IMR-90 (cell line): ENCODE results near the gene MCM6. TPM values are rescaled to one million over a fixed set of nuclear protein-coding genes. Genes with fewer than 3 reads are reported as not detected.

Experiments
- ATAC-seq: fragments of 200-7000 bp; cut with Tn5 transposase; 2 replicates; pipeline ENCODE4 v1.9.1; 2020; ENCODE audit warnings: low read depth, mild to moderate bottlenecking, moderate library complexity
- BruUV-seq: library from RNA; stranded (reverse); fragments of 400-500 nt; replicated peaks from 2 replicates; lab custom pipeline; 2021; lab: Mats Ljungman, UMichigan
- CTCF ChIA-PET: fragments of 300-600 bp; formaldehyde crosslinking; extraction: SDS; loops from one replicate; lab custom pipeline; 2021; ENCODE audit warnings: antibody characterized with exemption; lab: Yijun Ruan, JAX
- POLR2A ChIA-PET: fragments of 300-600 bp; sonication (Branson Sonifier 250); formaldehyde crosslinking; loops from one replicate; lab custom pipeline; 2022; ENCODE audit warnings: antibody characterized with exemption; ENCODE audit not compliant: unreplicated experiment; lab: Charles Lee
- DNase-seq: peaks from one replicate; pipeline ENCODE4 v3.0.0; 2013
- H2AFZ ChIP-seq: replicated peaks from 2 replicates; pipeline ENCODE3; 2013; ENCODE audit warnings: low read length, mild to moderate bottlenecking; ENCODE audit not compliant: poor library complexity
- H2AK5ac ChIP-seq: 2 replicates; pipeline ENCODE4 v1.6.1; 2013; ENCODE audit warnings: low read depth, low read length, inconsistent platforms
- H2AK9ac ChIP-seq: replicated peaks from 2 replicates; pipeline ENCODE3; 2013; ENCODE audit warnings: mild to moderate bottlenecking, low read depth, low read length, moderate library complexity; ENCODE audit not compliant: poor library complexity
- H2BK120ac ChIP-seq: 2 replicates; pipeline ENCODE4 v1.6.1; 2013; ENCODE audit warnings: low read depth, low read length, inconsistent platforms
- H2BK15ac ChIP-seq: 3 replicates; pipeline ENCODE4 v1.6.1; 2013; ENCODE audit warnings: low read depth, low read length, inconsistent platforms
- H2BK20ac ChIP-seq: 2 replicates; pipeline ENCODE4 v1.6.1; 2013; ENCODE audit warnings: low read depth, mild to moderate bottlenecking, inconsistent platforms, low read length, moderate library complexity
- H2BK5ac ChIP-seq: 2 replicates; pipeline ENCODE4 v1.6.1; 2013; ENCODE audit warnings: mild to moderate bottlenecking, low read depth, low read length, inconsistent platforms; ENCODE audit not compliant: poor library complexity, severe bottlenecking
- H3K14ac ChIP-seq: replicated peaks from 2 replicates; pipeline ENCODE4 v1.6.1; 2013; ENCODE audit warnings: low read depth, low read length, inconsistent platforms
- H3K18ac ChIP-seq: 2 replicates; pipeline ENCODE4 v1.6.1; 2013; ENCODE audit warnings: low read depth, low read length, control low read depth
- H3K23ac ChIP-seq: 2 replicates; pipeline ENCODE4 v1.6.1; 2013; ENCODE audit warnings: low read depth, low read length, inconsistent platforms
- H3K27ac ChIP-seq: 2 replicates; pipeline ENCODE4 v1.5.1; 2013; ENCODE audit warnings: mild to moderate bottlenecking, control low read depth, low read length; ENCODE audit not compliant: insufficient read depth
- H3K27me3 ChIP-seq: 2 replicates; pipeline ENCODE4 v1.6.1; 2013; ENCODE audit warnings: low read length; ENCODE audit not compliant: control insufficient read depth, insufficient read depth
- H3K36me3 ChIP-seq: 2 replicates; pipeline ENCODE4 v1.6.1; 2013; ENCODE audit warnings: low read length, mixed read lengths; ENCODE audit not compliant: control insufficient read depth, insufficient read depth
- H3K4ac ChIP-seq: 2 replicates; pipeline ENCODE4 v1.6.1; 2013; ENCODE audit warnings: low read depth, low read length, inconsistent platforms
- H3K4me1 ChIP-seq: 2 replicates; pipeline ENCODE4 v1.6.1; 2013; ENCODE audit warnings: low read length, mixed read lengths; ENCODE audit not compliant: control insufficient read depth, insufficient read depth
- H3K4me2 ChIP-seq: 2 replicates; pipeline ENCODE4 v1.6.1; 2013; ENCODE audit warnings: low read depth, mild to moderate bottlenecking, control low read depth, low read length, moderate library complexity
- H3K4me3 ChIP-seq: 2 replicates; pipeline ENCODE4 v1.5.1; 2013; ENCODE audit warnings: low read depth, mild to moderate bottlenecking, control low read depth, low read length, moderate library complexity; ENCODE audit not compliant: insufficient read depth
- H3K56ac ChIP-seq: 2 replicates; pipeline ENCODE4 v1.6.1; 2013; ENCODE audit warnings: low read length, inconsistent platforms; ENCODE audit not compliant: insufficient read depth; ENCODE audit errors: extremely low read depth
- H3K79me1 ChIP-seq, 2 experiments: 2 replicates each; pipeline ENCODE4 v1.6.1; 2013; ENCODE audit warnings: low read length in 2 of 2, inconsistent platforms in 1 of 2, low read depth in 1 of 2
- H3K9ac ChIP-seq: 2 replicates; pipeline ENCODE4 v1.6.1; 2013; ENCODE audit warnings: low read depth, low read length, control low read depth
- H3K9me1 ChIP-seq: 2 replicates; pipeline ENCODE4 v1.6.1; 2013; ENCODE audit warnings: low read length, inconsistent platforms; ENCODE audit not compliant: insufficient read depth
- H3K9me3 ChIP-seq: 2 replicates; pipeline ENCODE4 v1.6.1; 2013; ENCODE audit warnings: low read length; ENCODE audit not compliant: control insufficient read depth, insufficient read depth
- H4K20me1 ChIP-seq: 2 replicates; pipeline ENCODE4 v1.6.1; 2013; ENCODE audit warnings: low read length, inconsistent platforms; ENCODE audit not compliant: insufficient read depth
- H4K5ac ChIP-seq: 2 replicates; pipeline ENCODE4 v1.6.1; 2013; ENCODE audit warnings: mild to moderate bottlenecking, low read depth, low read length, control low read depth
- H4K8ac ChIP-seq, 2 experiments: 2 replicates each; pipeline ENCODE4 v1.6.1; 2013; ENCODE audit warnings: low read depth in 2 of 2, low read length in 2 of 2, control low read depth in 1 of 2, inconsistent platforms in 1 of 2
- H4K91ac ChIP-seq: 2 replicates; pipeline ENCODE4 v1.6.1; 2013; ENCODE audit warnings: low read depth, low read length, inconsistent platforms; ENCODE audit not compliant: insufficient read depth
- BHLHE40 ChIP-seq: fragments of 150-350 bp; IDR thresholded peaks from 2 replicates; pipeline ENCODE4 v1.6.1; 2016; ENCODE audit warnings: mild to moderate bottlenecking, low read depth, low read length
- CEBPB ChIP-seq: IDR thresholded peaks from 2 replicates; pipeline ENCODE4 v1.6.1; 2012; ENCODE audit warnings: low read depth, low read length, improper control_type of control experiment
- CHD1 ChIP-seq: IDR thresholded peaks from 2 replicates; pipeline ENCODE4 v1.6.1; 2012; ENCODE audit warnings: low read depth, low read length, improper control_type of control experiment
- FOS ChIP-seq: fragments of 150-350 bp; IDR thresholded peaks from 2 replicates; pipeline ENCODE4 v1.6.1; 2016; ENCODE audit warnings: low read depth, low read length
- MAFK ChIP-seq: IDR thresholded peaks from 2 replicates; pipeline ENCODE4 v1.6.1; 2012; ENCODE audit warnings: low read depth, low read length, improper control_type of control experiment
- NFE2L2 ChIP-seq: fragments of 150-350 bp; IDR thresholded peaks from 2 replicates; pipeline ENCODE4 v1.6.1; 2016; ENCODE audit warnings: low read depth, mild to moderate bottlenecking, low read length
- RAD21 ChIP-seq: IDR thresholded peaks from 2 replicates; pipeline ENCODE4 v1.6.1; 2012; ENCODE audit warnings: low read length, improper control_type of control experiment
- RCOR1 ChIP-seq: IDR thresholded peaks from 2 replicates; pipeline ENCODE4 v1.6.1; 2012; ENCODE audit warnings: mild to moderate bottlenecking, low read length, improper control_type of control experiment; ENCODE audit not compliant: insufficient replicate concordance
- RFX5 ChIP-seq: IDR thresholded peaks from 2 replicates; pipeline ENCODE4 v1.8.0; 2012; ENCODE audit warnings: low read depth, mild to moderate bottlenecking, low read length, moderate library complexity
- dilution Hi-C: fragments of 300-500 bp; cut with HindIII; formaldehyde crosslinking; loops from one replicate; pipeline ENCODE4 v1.14.3; 2018; ENCODE audit warnings: low sequenced_read_pairs; ENCODE audit not compliant: unreplicated experiment
- in situ Hi-C: fragments of 300-500 bp; cut with MboI; formaldehyde crosslinking; loops from 3 replicates; pipeline ENCODE4 v1.14.3; 2019; ENCODE audit warnings: low sequenced_read_pairs, inconsistent platforms, mixed read lengths
- intact Hi-C: fragments of 100-400 bp; cut with micrococcal nuclease; formaldehyde crosslinking; loops from 2 replicates; pipeline ENCODE4 v1.10.0; 2022
- polyA plus RNA-seq, 3 experiments: library from polyadenylated mRNA; depleted of rRNA; stranded (reverse); fragments of >200 nt; gene quantifications; 2 replicates each; pipeline ENCODE4 v1.2.3, GENCODE V29; 2012; ENCODE audit warnings: low replicate concordance in 1 of 3
- total RNA-seq: library from RNA; depleted of rRNA; stranded (reverse); fragments of >200 nt; gene quantifications from 2 replicates; pipeline ENCODE4 v1.2.3, GENCODE V29; 2012
- TF ChIP-seq, protein P1 (sequence below): fragments of 150-350 bp; IDR thresholded peaks from 2 replicates; pipeline ENCODE4 v1.6.1; 2017; ENCODE audit warnings: mild to moderate bottlenecking, antibody characterized with exemption, low read length, low read depth

Gene MCM6
- total and polyA plus RNA-seq, 2 of the 4 experiments (the other 2 are of a cell fraction), result 21.4 to 29.6 TPM

DNA sequence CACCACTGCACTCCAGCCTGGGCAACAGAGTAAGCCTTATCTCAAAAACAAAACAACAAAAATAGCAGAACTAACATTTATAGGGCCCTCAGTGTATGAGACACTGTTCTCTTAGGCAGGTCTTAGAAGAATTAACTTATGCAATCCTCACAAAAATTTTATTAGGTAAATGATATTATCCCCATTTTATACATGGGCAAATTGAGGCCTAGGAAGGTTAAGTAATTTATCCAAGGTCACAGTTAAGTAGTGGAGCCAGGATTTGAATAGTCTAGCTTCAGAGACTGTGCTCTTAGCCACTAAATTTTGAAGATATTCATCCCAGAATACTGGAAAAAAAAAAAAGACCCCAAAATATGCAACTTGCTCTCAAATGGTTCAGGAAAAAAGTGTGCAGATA, 22.8 kb downstream of the MCM6 start:
- Histone ChIP-seq H3K18ac (no peak overlapping the region), H2BK5ac (no peak overlapping the region), H3K27me3 (no peaks in the 10 kb centered on the region), H3K14ac (no peak overlapping the region), H3K56ac (no peak overlapping the region), H3K4me1 (no peaks in the 10 kb centered on the region; the same call in 1 of the 2 replicates), H2AK9ac (no peak overlapping the region), H3K9ac (no peak overlapping the region), H2BK120ac (no peak overlapping the region), H3K27ac (no peak overlapping the region), H3K9me1 (no peaks in the 10 kb centered on the region; the same call in 1 of the 2 replicates), H2AK5ac (no peak overlapping the region), H2BK15ac (no peak overlapping the region), H4K5ac (no peak overlapping the region), H3K23ac (no peak overlapping the region), H3K4ac (no peak overlapping the region), H4K20me1 (no peaks in the 10 kb centered on the region), H3K79me1 (no peaks in the 10 kb centered on the region), H3K9me3 (no peaks in the 10 kb centered on the region), H2BK20ac (no peak overlapping the region), H2AFZ (no peak overlapping the region), H4K8ac (no peak overlapping the region), H3K4me3 (no peak overlapping the region), H3K36me3 (peaks cover 14% of the 10 kb centered on the region), H3K4me2 (no peak overlapping the region), H4K91ac (no peak overlapping the region)
- ChIA-PET POLR2A (no interaction called here), CTCF (interaction anchor here (0.6 kb wide), 1 partner anchor 261 kb away, joined by 8 read pairs; no protein-coding TSS in a partner anchor)
- intact Hi-C loops (no loop called here), in situ Hi-C loops (no loop called here), dilution Hi-C loops (no loop called here)
- no TSS peak for BruUV-seq
- DNase-seq (no peak), ATAC-seq (no peak)
- TF ChIP-seq CHD1 (no peak), BHLHE40 (no peak), NFE2L2 (no peak), MAFK (no peak), FOS (no peak), RCOR1 (no peak), RFX5 (no peak), RAD21 (no peak), CEBPB (no peak)
- TF ChIP-seq, protein P1, sequence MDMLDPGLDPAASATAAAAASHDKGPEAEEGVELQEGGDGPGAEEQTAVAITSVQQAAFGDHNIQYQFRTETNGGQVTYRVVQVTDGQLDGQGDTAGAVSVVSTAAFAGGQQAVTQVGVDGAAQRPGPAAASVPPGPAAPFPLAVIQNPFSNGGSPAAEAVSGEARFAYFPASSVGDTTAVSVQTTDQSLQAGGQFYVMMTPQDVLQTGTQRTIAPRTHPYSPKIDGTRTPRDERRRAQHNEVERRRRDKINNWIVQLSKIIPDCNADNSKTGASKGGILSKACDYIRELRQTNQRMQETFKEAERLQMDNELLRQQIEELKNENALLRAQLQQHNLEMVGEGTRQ, result no peak
